ENCODE measurements around the gene ENG. TPM values are rescaled to one million over a fixed set of nuclear protein-coding genes. Genes with fewer than 3 reads are reported as not detected.
"Not testable (repeated sequence)": the region's sequence is repeated elsewhere in the genome, so short reads cannot be mapped to it uniquely, and the experiment has no call there.

The ENG gene
- total RNA-seq, 1 experiment from 2014 or later, result 25.1 TPM

GRCh38 chr9:127838375-127839078 lies 15.9 kb downstream of the ENG start:
- no peaks in the 10 kb centered on the region for H3K9me3 ChIP-seq (ENCODE audit: control insufficient read depth, insufficient read depth, low read depth, low read length)
- no peaks in the 10 kb centered on the region for H3K36me3 ChIP-seq (ENCODE audit: control insufficient read depth, insufficient read depth, low read length)
- ChIA-PET POLR2A (no interaction called here), CTCF (no interaction called here)
- BruUV-seq (replicated peaks), result no TSS peak
- in situ Hi-C loops (cut with HindIII; ENCODE audit: low pct_unique_long_range_greater_than_20kb, low sequenced_read_pairs), result no loop called here
- no peaks in the 10 kb centered on the region for H3K27me3 ChIP-seq (ENCODE audit: control insufficient read depth, insufficient read depth, low read length)
- no peak overlapping the region for H3K27ac ChIP-seq (ENCODE audit: low read length)
- no peak overlapping the region for H3K4me3 ChIP-seq (ENCODE audit: low read depth in 2 of 2, low read length in 2 of 2)
- intact Hi-C loops (cut with micrococcal nuclease; ENCODE audit: unreplicated experiment), result no loop called here
- ATAC-seq, result peak; percentile 64
- peaks cover 4% of the 10 kb centered on the region; the same call in 1 of the 2 replicates for H3K4me1 ChIP-seq (ENCODE audit: control insufficient read depth, insufficient read depth, low read length)
- peak; percentile 8 for DNase-seq (ENCODE audit: low read depth, low spot score)
- TF ChIP-seq TCF7L2 (IDR thresholded peaks at IDR 0.05; ENCODE audit: low read depth, low read length), result no peak
- no peak for TF ChIP-seq POLR2AphosphoS5 (IDR thresholded peaks at IDR 0.05; ENCODE audit: low read depth, low read length)

- no TSS peak for BruUV-seq (replicated peaks)
- no peak for TF ChIP-seq POLR2AphosphoS5 (IDR thresholded peaks at IDR 0.05; ENCODE audit: low read depth, low read length)
- no peak for TF ChIP-seq CTCF (IDR thresholded peaks at IDR 0.05)
- no peak for TF ChIP-seq REST (IDR thresholded peaks at IDR 0.05; ENCODE audit: insufficient read depth in 1 of 2, low read depth in 2 of 2, low read length in 1 of 2)
- TF ChIP-seq SIN3A (IDR thresholded peaks at IDR 0.05; ENCODE audit: borderline replicate concordance, insufficient read depth, low read depth, low read length), result no peak
- no peak for TF ChIP-seq TCF7L2 (IDR thresholded peaks at IDR 0.05; ENCODE audit: low read depth, low read length)
- ATAC-seq, result no peak
- no peak for DNase-seq (ENCODE audit: low read depth, low spot score)
- Histone ChIP-seq H3K36me3 (ENCODE audit: control insufficient read depth, insufficient read depth, low read length) (no peaks in the 10 kb centered on the region), H3K9me3 (ENCODE audit: control insufficient read depth, insufficient read depth, low read depth, low read length) (no peaks in the 10 kb centered on the region), H3K27ac (ENCODE audit: low read length) (no peak overlapping the region), H3K4me3 (ENCODE audit: low read depth in 2 of 2, low read length in 2 of 2) (no peak overlapping the region), H3K27me3 (ENCODE audit: control insufficient read depth, insufficient read depth, low read length) (no peaks in the 10 kb centered on the region), H3K4me1 (ENCODE audit: control insufficient read depth, insufficient read depth, low read length) (peaks cover 4% of the 10 kb centered on the region; the same call in 1 of the 2 replicates)
- intact Hi-C loops (cut with micrococcal nuclease; ENCODE audit: unreplicated experiment), result no loop called here
- ChIA-PET POLR2A (no interaction called here), CTCF (no interaction called here)
- in situ Hi-C loops (cut with HindIII; ENCODE audit: low pct_unique_long_range_greater_than_20kb, low sequenced_read_pairs), result no loop called here
Measured at GRCh38 chr9:127837346-127837745, 17.1 kb downstream of the ENG start.

- in situ Hi-C loops (cut with HindIII; ENCODE audit: low pct_unique_long_range_greater_than_20kb, low sequenced_read_pairs); H3K27ac ChIP-seq (ENCODE audit: low read length); H3K36me3 ChIP-seq (ENCODE audit: control insufficient read depth, insufficient read depth, low read length); H3K9me3 ChIP-seq (ENCODE audit: control insufficient read depth, insufficient read depth, low read depth, low read length); intact Hi-C loops (cut with micrococcal nuclease; ENCODE audit: unreplicated experiment); DNase-seq (ENCODE audit: low read depth, low spot score); H3K27me3 ChIP-seq (ENCODE audit: control insufficient read depth, insufficient read depth, low read length); POLR2A ChIA-PET; BruUV-seq (replicated peaks); CTCF ChIA-PET; H3K4me1 ChIP-seq (ENCODE audit: control insufficient read depth, insufficient read depth, low read length); ATAC-seq; H3K4me3 ChIP-seq (ENCODE audit: low read depth in 2 of 2, low read length in 2 of 2): not testable (repeated sequence)
Measured at GRCh38 chr9:127836561-127836960, 17.9 kb downstream of the ENG start.
